ENCODE results near the gene PPY.
"Not testable (repeated sequence)": the region's sequence is repeated elsewhere in the genome, so short reads cannot be mapped to it uniquely, and the experiment has no call there.

PPY gene

GRCh38 chr17:43905400-43905984 is 36.8 kb downstream of the PPY start:
- DNase-seq (ENCODE audit: low spot score): no peak

DNA sequence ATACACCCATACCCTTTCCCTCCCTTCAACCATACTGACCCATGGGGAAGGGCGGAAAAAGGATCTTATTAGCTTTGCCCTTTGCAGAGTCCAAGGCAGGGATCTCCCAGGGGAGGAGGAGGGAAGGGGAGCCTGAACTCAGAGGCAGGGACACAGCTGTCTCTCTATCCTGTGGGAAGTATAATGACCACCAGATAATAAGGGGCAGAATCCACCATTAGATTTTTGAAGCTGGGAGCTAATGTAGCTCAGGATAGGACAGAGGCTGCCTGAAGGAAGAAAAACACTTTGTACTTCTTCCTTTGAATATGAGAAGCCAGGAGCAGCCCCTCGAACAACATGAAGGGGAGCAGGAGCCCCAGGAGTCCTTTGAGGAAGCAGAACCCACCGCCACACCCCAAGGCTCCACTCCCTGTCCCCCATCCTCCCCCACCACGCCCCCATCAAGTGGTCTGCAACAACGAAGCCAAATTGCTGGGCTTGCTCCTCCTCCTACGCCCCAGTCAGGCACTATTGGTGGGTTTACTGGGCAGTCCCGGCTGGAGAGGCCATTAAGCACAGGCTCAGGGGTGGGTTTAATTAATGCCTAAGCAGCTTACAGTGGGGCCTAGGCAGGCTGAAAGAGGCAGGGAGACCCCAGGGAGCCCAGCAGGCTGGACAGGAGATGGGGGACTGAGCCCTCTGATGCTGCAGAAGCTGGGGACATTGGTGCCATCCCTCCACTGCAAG is 40.3 kb downstream of the PPY start:
- DNase-seq (ENCODE audit: low spot score): no peak

DNA sequence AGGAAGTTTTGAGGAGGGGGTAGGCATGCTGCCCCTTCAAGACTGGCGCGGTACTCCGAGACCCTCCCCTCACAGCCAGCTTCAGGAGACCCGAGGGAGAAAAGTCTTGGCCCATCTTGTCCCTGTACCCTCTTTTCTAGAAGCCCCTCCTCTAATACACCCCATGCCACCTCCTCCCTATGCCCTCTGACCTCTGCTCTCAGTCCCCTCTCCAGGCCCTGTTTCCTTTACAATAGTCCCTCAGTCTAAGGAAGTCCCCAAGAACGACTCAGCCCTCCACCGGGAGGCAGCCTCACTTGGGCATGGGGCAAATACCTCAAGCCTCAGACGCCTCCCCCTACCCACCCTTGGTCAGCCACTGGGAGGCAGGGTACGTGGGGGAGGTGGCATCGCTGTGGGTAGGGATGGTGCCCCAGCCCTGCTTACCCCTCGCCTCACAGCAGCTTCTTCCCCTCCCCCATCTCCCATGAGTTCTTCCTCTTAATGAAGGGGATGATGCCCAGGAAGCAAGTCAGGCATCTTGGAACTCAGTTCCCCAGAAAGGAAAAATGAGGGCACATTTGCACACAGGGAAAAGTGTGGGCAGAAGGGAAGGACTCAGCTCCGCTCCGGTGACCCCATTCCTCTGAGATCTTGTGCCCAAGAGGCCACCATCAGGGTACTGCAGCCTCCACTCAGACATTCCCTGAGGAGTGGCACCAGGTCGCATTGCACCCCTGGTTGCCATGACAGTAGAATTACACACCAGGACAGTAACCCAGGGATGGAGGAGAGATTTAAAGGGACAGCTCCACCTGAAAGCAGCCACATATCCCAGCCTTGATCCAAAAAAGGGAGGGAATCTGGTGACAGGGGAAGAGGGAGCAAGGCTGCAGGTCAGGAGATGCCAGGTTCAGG is 41.2 kb downstream of the PPY start:
- no peak for DNase-seq (ENCODE audit: low spot score)

DNA sequence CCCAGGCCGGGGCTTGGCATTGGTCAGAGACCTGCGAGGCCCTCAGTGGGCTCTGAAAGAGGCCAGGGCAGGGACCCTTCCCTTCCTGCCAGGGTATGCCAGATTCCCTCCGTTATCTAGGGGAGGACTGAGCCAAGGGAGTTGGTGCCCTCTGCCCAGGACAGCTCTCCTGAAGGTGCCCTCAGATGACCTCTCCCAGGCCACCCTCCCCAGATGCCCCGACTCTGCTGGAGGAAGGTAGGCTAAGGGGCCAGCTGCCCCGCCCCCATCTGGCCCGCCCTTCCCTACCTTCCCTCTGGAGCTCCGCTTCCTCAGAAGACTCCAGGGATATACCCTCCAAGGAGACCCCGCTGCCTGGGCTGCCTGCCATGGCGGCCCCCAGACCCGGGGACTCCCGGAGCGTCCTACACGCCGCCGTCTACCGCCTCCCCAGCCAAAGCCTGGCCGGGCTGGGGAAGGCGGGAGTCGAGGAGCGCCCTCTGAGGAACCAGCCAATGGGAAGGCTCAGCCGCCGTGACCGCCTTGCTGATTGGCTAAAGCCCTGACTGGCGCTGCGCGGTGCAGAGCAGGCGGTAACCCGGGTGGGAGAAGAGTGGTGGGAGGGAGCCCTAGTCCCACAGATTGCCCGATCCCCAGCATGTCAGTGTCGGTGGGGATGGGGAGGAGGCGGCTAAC is 42.0 kb downstream of the PPY start:
- DNase-seq (ENCODE audit: low spot score): peak; percentile 68

GRCh38 chr17:43898446-43898845 is 43.8 kb downstream of the PPY start:
- DNase-seq (ENCODE audit: low spot score): no peak

- DNase-seq (ENCODE audit: low spot score): no peak
Measured at GRCh38 chr17:43897831-43898230, 44.4 kb downstream of the PPY start.

GRCh38 chr17:43894494-43894893 is 47.8 kb downstream of the PPY start:
- not testable (repeated sequence) for DNase-seq (ENCODE audit: low spot score)

- no peak for DNase-seq (ENCODE audit: low spot score)
Measured at GRCh38 chr17:43892647-43892952, 49.7 kb downstream of the PPY start.

- DNase-seq (ENCODE audit: low spot score): no peak
Measured at GRCh38 chr17:43891851-43892646, 50.2 kb downstream of the PPY start.
